GM12801 (cell line): ENCODE measurements around the gene SYTL4.

Experiments used
- TF ChIP-seq, protein P1 (sequence below): IDR thresholded peaks from one replicate; pipeline ENCODE4 v1.5.1; 2011; ENCODE audit warnings: control low read depth; ENCODE audit not compliant: insufficient read length; ENCODE audit errors: extremely low read depth

Gene SYTL4

DNA sequence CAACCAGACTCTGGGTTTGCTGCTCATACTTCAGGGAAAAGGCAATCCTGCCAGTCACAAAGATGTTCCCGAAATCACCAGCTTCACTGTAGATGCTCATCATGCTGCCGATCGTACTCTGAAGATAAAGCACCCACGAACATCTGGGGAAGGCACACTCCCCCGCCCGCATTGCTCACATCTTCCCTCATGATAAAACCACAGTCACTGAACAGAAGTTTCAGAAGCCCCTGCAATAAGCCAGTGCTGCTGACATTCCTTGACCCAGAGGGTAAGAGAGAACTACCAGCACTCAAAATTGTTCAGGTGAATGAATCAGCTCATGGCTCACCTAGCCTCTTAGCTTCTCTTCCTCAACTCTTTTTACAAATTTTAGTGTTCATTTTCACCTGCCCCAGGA lies 44.8 kb downstream of the SYTL4 start:
- TF ChIP-seq, protein P1, sequence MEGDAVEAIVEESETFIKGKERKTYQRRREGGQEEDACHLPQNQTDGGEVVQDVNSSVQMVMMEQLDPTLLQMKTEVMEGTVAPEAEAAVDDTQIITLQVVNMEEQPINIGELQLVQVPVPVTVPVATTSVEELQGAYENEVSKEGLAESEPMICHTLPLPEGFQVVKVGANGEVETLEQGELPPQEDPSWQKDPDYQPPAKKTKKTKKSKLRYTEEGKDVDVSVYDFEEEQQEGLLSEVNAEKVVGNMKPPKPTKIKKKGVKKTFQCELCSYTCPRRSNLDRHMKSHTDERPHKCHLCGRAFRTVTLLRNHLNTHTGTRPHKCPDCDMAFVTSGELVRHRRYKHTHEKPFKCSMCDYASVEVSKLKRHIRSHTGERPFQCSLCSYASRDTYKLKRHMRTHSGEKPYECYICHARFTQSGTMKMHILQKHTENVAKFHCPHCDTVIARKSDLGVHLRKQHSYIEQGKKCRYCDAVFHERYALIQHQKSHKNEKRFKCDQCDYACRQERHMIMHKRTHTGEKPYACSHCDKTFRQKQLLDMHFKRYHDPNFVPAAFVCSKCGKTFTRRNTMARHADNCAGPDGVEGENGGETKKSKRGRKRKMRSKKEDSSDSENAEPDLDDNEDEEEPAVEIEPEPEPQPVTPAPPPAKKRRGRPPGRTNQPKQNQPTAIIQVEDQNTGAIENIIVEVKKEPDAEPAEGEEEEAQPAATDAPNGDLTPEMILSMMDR = no peak

DNA sequence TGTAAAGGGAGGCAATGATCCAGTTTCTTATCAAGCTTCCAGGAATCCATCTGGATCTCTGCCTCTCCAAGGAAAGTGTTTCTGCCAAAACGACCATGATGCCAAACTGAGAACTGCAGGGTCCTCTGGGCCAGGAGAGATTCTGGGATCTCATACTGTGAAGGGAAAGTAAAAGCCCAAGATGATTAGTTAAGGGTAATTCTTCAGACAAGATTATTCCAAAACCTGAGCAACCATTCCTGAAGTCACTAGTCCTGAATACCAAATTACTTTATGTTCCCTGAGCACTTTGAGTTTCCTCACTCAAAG lies 46.0 kb downstream of the SYTL4 start:
- TF ChIP-seq, protein P1 = no peak

DNA sequence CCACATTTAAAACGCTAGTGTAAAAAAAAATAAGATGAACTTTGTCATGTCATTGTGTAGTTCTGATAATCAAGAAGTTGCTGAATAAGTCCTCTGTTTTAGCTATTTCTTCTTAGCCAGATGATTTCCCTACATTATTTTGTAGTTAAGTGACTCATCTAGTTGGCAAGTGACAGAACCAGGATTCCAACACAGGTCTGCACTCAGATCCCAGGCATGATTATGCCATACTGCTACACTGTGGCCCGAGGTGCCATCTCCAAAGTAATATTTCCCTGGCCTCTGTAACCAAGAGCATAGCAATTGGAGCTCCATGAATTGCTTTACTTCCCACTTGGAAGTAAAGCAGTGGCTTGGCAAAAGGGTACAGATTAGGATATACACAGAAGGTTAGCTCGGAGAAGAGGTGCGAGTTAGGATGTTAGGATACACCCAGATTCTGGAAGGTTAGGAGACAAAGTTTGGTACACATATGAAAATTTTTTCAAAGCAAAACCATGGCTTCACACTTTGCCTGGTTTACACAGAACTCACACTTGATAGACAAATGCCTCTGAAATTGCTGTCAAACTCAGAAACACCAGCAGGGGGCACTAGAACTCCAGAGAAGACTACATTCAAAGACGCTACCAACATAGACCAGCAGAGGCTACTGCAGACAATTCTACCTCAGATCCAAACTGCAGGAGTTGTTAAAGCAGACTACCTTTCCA lies 46.5 kb downstream of the SYTL4 start:
- TF ChIP-seq, protein P1 = no peak

GRCh38 chrX:100682939-100683338 lies 49.0 kb downstream of the SYTL4 start:
- TF ChIP-seq, protein P1 = no peak

- TF ChIP-seq, protein P1 = no peak
Measured at GRCh38 chrX:100681599-100681998, 50.3 kb downstream of the SYTL4 start.

- TF ChIP-seq, protein P1 = no peak
Measured at GRCh38 chrX:100680756-100681155, 51.2 kb downstream of the SYTL4 start.

GRCh38 chrX:100677611-100678181 lies 54.2 kb downstream of the SYTL4 start:
- TF ChIP-seq, protein P1 = no peak
